Osteoblast (primary cell): ENCODE measurements around the gene ZNF554. TPM values are rescaled to one million over a fixed set of nuclear protein-coding genes. Genes with fewer than 3 reads are reported as not detected.
"Not testable (repeated sequence)": the region's sequence is repeated elsewhere in the genome, so short reads cannot be mapped to it uniquely, and the experiment has no call there.

ENCODE experiments used
- DNase-seq: peaks from one replicate; pipeline ENCODE4 v3.0.0; 2011; ENCODE audit warnings: low spot score, mixed read lengths; ENCODE audit not compliant: insufficient read length; ENCODE audit errors: missing footprints
- H2AFZ ChIP-seq: 2 replicates; pipeline ENCODE4 v1.6.0; 2011; ENCODE audit warnings: mild to moderate bottlenecking, low read length
- H3K27ac ChIP-seq: 2 replicates; pipeline ENCODE4 v1.5.1; 2011; ENCODE audit warnings: mild to moderate bottlenecking, low read depth, low read length, moderate library complexity
- H3K27me3 ChIP-seq: 2 replicates; pipeline ENCODE4 v1.6.0; 2012; ENCODE audit warnings: mild to moderate bottlenecking, control low read depth, inconsistent platforms, low read length, moderate library complexity; ENCODE audit not compliant: insufficient read depth
- H3K36me3 ChIP-seq: 2 replicates; pipeline ENCODE4 v1.5.1; 2011; ENCODE audit warnings: mild to moderate bottlenecking, low read length, control low read depth, moderate library complexity; ENCODE audit not compliant: insufficient read depth
- H3K4me1 ChIP-seq: 2 replicates; pipeline ENCODE4 v1.5.1; 2011; ENCODE audit warnings: mild to moderate bottlenecking, low read length, control low read depth, moderate library complexity; ENCODE audit not compliant: insufficient read depth
- H3K4me2 ChIP-seq: 2 replicates; pipeline ENCODE4 v1.6.0; 2011; ENCODE audit warnings: mild to moderate bottlenecking, low read length; ENCODE audit not compliant: insufficient read depth
- H3K4me3 ChIP-seq: fragments of 200-600 bp; sonication (generic); 3 replicates; pipeline ENCODE4 v1.5.1; 2012; ENCODE audit warnings: mild to moderate bottlenecking, low read length, inconsistent platforms; ENCODE audit not compliant: insufficient read depth
- H3K79me2 ChIP-seq: 2 replicates; pipeline ENCODE4 v1.6.0; 2012; ENCODE audit warnings: mild to moderate bottlenecking, low read length, control low read depth, inconsistent platforms; ENCODE audit not compliant: insufficient read depth
- H3K9me3 ChIP-seq: 2 replicates; pipeline ENCODE4 v1.5.1; 2011; ENCODE audit warnings: low read depth, low read length, control low read depth
- H4K20me1 ChIP-seq: 2 replicates; pipeline ENCODE4 v1.6.0; 2012; ENCODE audit warnings: mild to moderate bottlenecking, low read length, control low read depth; ENCODE audit not compliant: insufficient read depth
- CTCF ChIP-seq: IDR thresholded peaks from 2 replicates; pipeline ENCODE4 v1.5.1; 2011; ENCODE audit warnings: mild to moderate bottlenecking, low read depth, low read length, moderate library complexity; ENCODE audit errors: extremely low read depth
- total RNA-seq: library from RNA; depleted of rRNA; stranded (reverse); fragments of >200 nt; gene quantifications from 2 replicates; pipeline ENCODE4 v1.2.3, GENCODE V29; 2012

ZNF554 gene
- total RNA-seq, 1 donor = 5.8 TPM

GRCh38 chr19:2816641-2817040 lies 3.0 kb upstream of the ZNF554 start:
- no peaks in the 10 kb centered on the region for H3K4me1 ChIP-seq
- H3K36me3 ChIP-seq = no peaks in the 10 kb centered on the region
- TF ChIP-seq CTCF = no peak
- H3K4me2 ChIP-seq = no peak overlapping the region
- no peaks in the 10 kb centered on the region for H3K27me3 ChIP-seq
- H3K9me3 ChIP-seq = no peaks in the 10 kb centered on the region
- peak; percentile 66 for DNase-seq
- H3K4me3 ChIP-seq = no peak overlapping the region
- no peaks in the 10 kb centered on the region for H4K20me1 ChIP-seq
- no peaks in the 10 kb centered on the region for H3K79me2 ChIP-seq
- no peak overlapping the region for H3K27ac ChIP-seq
- H2AFZ ChIP-seq = no peak overlapping the region

GRCh38 chr19:2817237-2817829 lies 2.3 kb upstream of the ZNF554 start:
- not testable (repeated sequence) for H2AFZ ChIP-seq, H3K36me3 ChIP-seq, H3K79me2 ChIP-seq, H3K27me3 ChIP-seq, H3K4me2 ChIP-seq, H3K27ac ChIP-seq, H4K20me1 ChIP-seq, H3K9me3 ChIP-seq, H3K4me1 ChIP-seq, H3K4me3 ChIP-seq
- DNase-seq = peak; percentile 58

- Histone ChIP-seq H3K36me3 (no peaks in the 10 kb centered on the region), H3K4me2 (peak overlapping the region; percentile 75), H4K20me1 (no peaks in the 10 kb centered on the region), H3K27ac (no peak overlapping the region), H3K4me1 (no peaks in the 10 kb centered on the region), H3K27me3 (no peaks in the 10 kb centered on the region), H3K9me3 (no peaks in the 10 kb centered on the region), H3K4me3 (peak overlapping the region; percentile 84), H3K79me2 (no peaks in the 10 kb centered on the region), H2AFZ (peak overlapping the region; percentile 57)
- DNase-seq = peak; percentile 94
- no peak for TF ChIP-seq CTCF
Measured at GRCh38 chr19:2820112-2820702, 539 bp downstream of the ZNF554 start.

- H3K4me2 ChIP-seq = no peak overlapping the region
- H2AFZ ChIP-seq = no peak overlapping the region
- H3K36me3 ChIP-seq = peaks cover 6% of the 10 kb centered on the region
- peaks cover under 1% of the 10 kb centered on the region for H3K9me3 ChIP-seq
- H3K4me1 ChIP-seq = no peaks in the 10 kb centered on the region
- no peak overlapping the region for H3K4me3 ChIP-seq
- H3K79me2 ChIP-seq = no peaks in the 10 kb centered on the region
- H3K27ac ChIP-seq = no peak overlapping the region
- no peak for TF ChIP-seq CTCF
- no peaks in the 10 kb centered on the region for H3K27me3 ChIP-seq
- H4K20me1 ChIP-seq = no peaks in the 10 kb centered on the region
- no peak for DNase-seq
Measured at GRCh38 chr19:2822846-2823245, 3.2 kb downstream of the ZNF554 start.
